C4-2B (cell line): ENCODE data around the gene LEAP2.
A peak's percentile ranks its signal among the peaks of the same experiment; 100 is the strongest.

Source experiments
- H3K27ac ChIP-seq: fragments of 450-650 bp; 2 replicates; pipeline ENCODE4 v1.5.1; 2017
- CTCF ChIP-seq: fragments of 450-650 bp; conservative IDR thresholded peaks from 2 replicates; pipeline ENCODE4 v1.5.1; 2017; ENCODE audit warnings: mild to moderate bottlenecking
- ZFX ChIP-seq: fragments of 450-650 bp; IDR thresholded peaks from 2 replicates; pipeline ENCODE4 v1.6.1; 2017

LEAP2 gene

GRCh38 chr5:132871459-132872284 is 1.8 kb upstream of the LEAP2 start:
- H3K27ac ChIP-seq: no peak overlapping the region
- TF ChIP-seq CTCF: no peak
- no peak for TF ChIP-seq ZFX

GRCh38 chr5:132872788-132873118 is 715 bp upstream of the LEAP2 start:
- no peak overlapping the region for H3K27ac ChIP-seq
- no peak for TF ChIP-seq CTCF
- TF ChIP-seq ZFX: no peak

GRCh38 chr5:132873930-132874271 is 433 bp downstream of the LEAP2 start:
- TF ChIP-seq ZFX (no peak), CTCF (no peak)
- no peak overlapping the region for H3K27ac ChIP-seq

- H3K27ac ChIP-seq: no peak overlapping the region
- TF ChIP-seq CTCF (no peak), ZFX (no peak)
Observed at GRCh38 chr5:132876020-132876759, 2.7 kb downstream of the LEAP2 start.

DNA sequence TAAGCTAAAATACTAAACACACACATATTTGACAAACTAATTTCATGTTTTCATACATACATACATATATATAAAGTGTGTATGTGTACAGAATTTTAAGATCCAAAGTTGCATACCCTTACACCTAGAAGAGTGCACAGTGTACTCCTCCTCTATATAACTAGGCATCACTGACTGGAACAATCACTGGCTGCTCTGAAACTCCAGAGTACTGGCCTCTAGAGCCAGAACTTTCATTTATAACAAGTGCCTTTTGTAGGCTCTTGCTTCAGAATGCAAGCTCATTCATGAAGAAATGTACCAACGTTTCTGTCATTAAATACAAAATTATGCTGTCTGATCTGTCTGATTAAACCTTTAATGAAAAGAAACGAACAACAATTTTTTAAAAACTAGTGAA is 4.0 kb downstream of the LEAP2 start:
- no peak overlapping the region for H3K27ac ChIP-seq
- TF ChIP-seq CTCF: no peak

- no peak overlapping the region for H3K27ac ChIP-seq
- TF ChIP-seq CTCF (no peak), ZFX (no peak)
Observed at GRCh38 chr5:132877938-132878337, 4.5 kb downstream of the LEAP2 start.

DNA sequence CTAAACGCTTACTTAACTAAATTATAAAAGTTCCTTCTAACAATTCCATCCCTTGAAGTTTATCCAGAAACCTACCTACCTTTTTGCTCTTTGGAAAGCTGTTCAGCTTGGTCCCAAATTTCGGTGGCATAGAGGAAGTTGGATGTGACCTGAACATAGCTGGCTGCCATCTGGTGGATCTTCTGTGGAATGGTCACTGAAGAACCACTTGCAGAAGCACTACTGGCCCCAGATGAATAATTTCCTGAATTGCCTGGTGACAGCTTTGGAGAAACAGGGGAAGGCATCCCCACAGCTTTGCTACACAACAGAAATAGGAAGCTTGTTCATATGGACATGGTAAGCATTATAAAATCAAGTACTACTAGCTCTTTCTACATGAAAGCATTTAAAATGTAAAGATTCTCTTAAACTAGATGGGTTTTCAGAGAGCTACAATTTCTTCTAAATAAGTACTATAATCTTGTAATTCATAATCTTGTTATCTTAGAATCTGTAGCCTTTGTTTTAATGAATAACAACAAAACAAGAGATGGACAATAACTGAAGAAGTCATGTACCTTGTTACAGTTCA is 9.9 kb downstream of the LEAP2 start:
- no peak overlapping the region for H3K27ac ChIP-seq
- TF ChIP-seq CTCF (peak; percentile 89), ZFX (no peak)
